ENCODE data around the gene EEF1B2. TPM values are rescaled to one million over a fixed set of nuclear protein-coding genes. Genes with fewer than 3 reads are reported as not detected.

EEF1B2 gene
- total and polyA plus RNA-seq, 2 of the 13 experiments (the other 11 are each of a cell fraction or from before 2014, with no cell fraction given), result 1,284 to 1,731 TPM

DNA sequence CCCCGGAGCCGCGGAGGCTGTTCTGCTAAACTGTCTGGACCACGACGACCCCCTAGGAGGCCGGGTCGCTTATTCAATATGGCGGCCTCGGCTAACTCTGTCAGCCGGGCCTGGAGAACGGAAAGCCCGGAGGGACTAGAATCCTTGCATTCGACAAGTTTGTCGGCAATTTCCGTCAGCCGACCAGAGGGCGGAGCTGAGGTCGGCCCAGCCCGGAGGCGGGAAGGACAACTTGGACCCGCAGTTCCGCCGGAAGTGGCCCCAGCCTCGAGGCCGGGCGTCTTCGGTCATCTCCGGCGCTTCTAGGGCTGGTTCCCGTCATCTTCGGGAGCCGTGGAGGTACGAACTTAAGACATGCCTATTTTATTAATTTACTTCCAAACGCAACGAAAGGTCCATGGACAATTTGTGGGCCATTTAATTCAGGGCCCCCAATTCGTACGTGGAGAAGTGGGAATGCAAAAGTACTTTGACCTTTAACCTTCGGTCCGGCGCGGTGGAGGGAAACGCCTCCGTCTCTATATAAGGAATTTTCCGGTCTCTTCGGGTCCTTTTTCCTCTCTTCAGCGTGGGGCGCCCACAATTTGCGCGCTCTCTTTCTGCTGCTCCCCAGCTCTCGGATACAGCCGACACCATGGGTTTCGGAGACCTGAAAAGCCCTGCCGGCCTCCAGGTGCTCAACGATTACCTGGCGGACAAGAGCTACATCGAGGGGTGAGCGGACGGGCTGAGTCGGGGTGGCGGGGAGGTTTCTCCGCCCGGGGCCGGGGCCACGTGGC, at the start of gene EEF1B2, which contains the start of gene NDUFS1 (continued):
- TF ChIP-seq, protein P1, sequence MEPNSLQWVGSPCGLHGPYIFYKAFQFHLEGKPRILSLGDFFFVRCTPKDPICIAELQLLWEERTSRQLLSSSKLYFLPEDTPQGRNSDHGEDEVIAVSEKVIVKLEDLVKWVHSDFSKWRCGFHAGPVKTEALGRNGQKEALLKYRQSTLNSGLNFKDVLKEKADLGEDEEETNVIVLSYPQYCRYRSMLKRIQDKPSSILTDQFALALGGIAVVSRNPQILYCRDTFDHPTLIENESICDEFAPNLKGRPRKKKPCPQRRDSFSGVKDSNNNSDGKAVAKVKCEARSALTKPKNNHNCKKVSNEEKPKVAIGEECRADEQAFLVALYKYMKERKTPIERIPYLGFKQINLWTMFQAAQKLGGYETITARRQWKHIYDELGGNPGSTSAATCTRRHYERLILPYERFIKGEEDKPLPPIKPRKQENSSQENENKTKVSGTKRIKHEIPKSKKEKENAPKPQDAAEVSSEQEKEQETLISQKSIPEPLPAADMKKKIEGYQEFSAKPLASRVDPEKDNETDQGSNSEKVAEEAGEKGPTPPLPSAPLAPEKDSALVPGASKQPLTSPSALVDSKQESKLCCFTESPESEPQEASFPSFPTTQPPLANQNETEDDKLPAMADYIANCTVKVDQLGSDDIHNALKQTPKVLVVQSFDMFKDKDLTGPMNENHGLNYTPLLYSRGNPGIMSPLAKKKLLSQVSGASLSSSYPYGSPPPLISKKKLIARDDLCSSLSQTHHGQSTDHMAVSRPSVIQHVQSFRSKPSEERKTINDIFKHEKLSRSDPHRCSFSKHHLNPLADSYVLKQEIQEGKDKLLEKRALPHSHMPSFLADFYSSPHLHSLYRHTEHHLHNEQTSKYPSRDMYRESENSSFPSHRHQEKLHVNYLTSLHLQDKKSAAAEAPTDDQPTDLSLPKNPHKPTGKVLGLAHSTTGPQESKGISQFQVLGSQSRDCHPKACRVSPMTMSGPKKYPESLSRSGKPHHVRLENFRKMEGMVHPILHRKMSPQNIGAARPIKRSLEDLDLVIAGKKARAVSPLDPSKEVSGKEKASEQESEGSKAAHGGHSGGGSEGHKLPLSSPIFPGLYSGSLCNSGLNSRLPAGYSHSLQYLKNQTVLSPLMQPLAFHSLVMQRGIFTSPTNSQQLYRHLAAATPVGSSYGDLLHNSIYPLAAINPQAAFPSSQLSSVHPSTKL (CRISPR knock-in tag; IDR thresholded peaks at IDR 0.05), result peak; percentile 61
- TF ChIP-seq ZBTB8A (CRISPR knock-in tag; IDR thresholded peaks at IDR 0.05; ENCODE audit: borderline replicate concordance, low read depth), result 0 out of 2 replicates have a peak, but pooled peaks have one; percentile 58
- TF ChIP-seq ZNF549 (CRISPR knock-in tag; IDR thresholded peaks at IDR 0.05), result 0 out of 2 replicates have a peak, but pooled peaks have one; percentile 64
- TF ChIP-seq, protein P2, sequence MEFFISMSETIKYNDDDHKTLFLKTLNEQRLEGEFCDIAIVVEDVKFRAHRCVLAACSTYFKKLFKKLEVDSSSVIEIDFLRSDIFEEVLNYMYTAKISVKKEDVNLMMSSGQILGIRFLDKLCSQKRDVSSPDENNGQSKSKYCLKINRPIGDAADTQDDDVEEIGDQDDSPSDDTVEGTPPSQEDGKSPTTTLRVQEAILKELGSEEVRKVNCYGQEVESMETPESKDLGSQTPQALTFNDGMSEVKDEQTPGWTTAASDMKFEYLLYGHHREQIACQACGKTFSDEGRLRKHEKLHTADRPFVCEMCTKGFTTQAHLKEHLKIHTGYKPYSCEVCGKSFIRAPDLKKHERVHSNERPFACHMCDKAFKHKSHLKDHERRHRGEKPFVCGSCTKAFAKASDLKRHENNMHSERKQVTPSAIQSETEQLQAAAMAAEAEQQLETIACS (CRISPR knock-in tag; IDR thresholded peaks at IDR 0.05), result peak; percentile 41; the same call in 1 of the 2 replicates
- 0 out of 2 replicates have a peak, but pooled peaks have one; percentile 11 for TF ChIP-seq SIX1 (CRISPR knock-in tag; IDR thresholded peaks at IDR 0.05; ENCODE audit: borderline replicate concordance)
- TF ChIP-seq HIVEP1 (CRISPR knock-in tag; IDR thresholded peaks at IDR 0.05), result peak; percentile 80
- peak; percentile 50; the same call in 1 of the 2 replicates for TF ChIP-seq ZKSCAN8 (CRISPR knock-in tag; IDR thresholded peaks at IDR 0.05; ENCODE audit: borderline replicate concordance)
- no peak for TF ChIP-seq ATM (IDR thresholded peaks at IDR 0.05; ENCODE audit: borderline replicate concordance)
- peak; percentile 55; the same call in 1 of the 2 replicates for TF ChIP-seq ZNF160 (CRISPR knock-in tag; IDR thresholded peaks at IDR 0.05)
- no peak; the same call in 1 of the 2 replicates for TF ChIP-seq KLF15 (CRISPR knock-in tag; IDR thresholded peaks at IDR 0.05; ENCODE audit: borderline replicate concordance)
- TF ChIP-seq, protein P3, sequence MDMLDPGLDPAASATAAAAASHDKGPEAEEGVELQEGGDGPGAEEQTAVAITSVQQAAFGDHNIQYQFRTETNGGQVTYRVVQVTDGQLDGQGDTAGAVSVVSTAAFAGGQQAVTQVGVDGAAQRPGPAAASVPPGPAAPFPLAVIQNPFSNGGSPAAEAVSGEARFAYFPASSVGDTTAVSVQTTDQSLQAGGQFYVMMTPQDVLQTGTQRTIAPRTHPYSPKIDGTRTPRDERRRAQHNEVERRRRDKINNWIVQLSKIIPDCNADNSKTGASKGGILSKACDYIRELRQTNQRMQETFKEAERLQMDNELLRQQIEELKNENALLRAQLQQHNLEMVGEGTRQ (IDR thresholded peaks at IDR 0.05; ENCODE audit: low read depth, low read length), result no peak
- TF ChIP-seq, protein P3 (CRISPR knock-in tag; IDR thresholded peaks at IDR 0.05; ENCODE audit: borderline replicate concordance), result peak; percentile 89
- TF ChIP-seq, protein P4, sequence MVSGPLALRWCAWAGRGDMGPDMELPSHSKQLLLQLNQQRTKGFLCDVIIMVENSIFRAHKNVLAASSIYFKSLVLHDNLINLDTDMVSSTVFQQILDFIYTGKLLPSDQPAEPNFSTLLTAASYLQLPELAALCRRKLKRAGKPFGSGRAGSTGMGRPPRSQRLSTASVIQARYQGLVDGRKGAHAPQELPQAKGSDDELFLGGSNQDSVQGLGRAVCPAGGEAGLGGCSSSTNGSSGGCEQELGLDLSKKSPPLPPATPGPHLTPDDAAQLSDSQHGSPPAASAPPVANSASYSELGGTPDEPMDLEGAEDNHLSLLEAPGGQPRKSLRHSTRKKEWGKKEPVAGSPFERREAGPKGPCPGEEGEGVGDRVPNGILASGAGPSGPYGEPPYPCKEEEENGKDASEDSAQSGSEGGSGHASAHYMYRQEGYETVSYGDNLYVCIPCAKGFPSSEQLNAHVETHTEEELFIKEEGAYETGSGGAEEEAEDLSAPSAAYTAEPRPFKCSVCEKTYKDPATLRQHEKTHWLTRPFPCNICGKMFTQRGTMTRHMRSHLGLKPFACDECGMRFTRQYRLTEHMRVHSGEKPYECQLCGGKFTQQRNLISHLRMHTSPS (CRISPR knock-in tag; IDR thresholded peaks at IDR 0.05; ENCODE audit: low read depth), result no peak
- TF ChIP-seq, protein P5, sequence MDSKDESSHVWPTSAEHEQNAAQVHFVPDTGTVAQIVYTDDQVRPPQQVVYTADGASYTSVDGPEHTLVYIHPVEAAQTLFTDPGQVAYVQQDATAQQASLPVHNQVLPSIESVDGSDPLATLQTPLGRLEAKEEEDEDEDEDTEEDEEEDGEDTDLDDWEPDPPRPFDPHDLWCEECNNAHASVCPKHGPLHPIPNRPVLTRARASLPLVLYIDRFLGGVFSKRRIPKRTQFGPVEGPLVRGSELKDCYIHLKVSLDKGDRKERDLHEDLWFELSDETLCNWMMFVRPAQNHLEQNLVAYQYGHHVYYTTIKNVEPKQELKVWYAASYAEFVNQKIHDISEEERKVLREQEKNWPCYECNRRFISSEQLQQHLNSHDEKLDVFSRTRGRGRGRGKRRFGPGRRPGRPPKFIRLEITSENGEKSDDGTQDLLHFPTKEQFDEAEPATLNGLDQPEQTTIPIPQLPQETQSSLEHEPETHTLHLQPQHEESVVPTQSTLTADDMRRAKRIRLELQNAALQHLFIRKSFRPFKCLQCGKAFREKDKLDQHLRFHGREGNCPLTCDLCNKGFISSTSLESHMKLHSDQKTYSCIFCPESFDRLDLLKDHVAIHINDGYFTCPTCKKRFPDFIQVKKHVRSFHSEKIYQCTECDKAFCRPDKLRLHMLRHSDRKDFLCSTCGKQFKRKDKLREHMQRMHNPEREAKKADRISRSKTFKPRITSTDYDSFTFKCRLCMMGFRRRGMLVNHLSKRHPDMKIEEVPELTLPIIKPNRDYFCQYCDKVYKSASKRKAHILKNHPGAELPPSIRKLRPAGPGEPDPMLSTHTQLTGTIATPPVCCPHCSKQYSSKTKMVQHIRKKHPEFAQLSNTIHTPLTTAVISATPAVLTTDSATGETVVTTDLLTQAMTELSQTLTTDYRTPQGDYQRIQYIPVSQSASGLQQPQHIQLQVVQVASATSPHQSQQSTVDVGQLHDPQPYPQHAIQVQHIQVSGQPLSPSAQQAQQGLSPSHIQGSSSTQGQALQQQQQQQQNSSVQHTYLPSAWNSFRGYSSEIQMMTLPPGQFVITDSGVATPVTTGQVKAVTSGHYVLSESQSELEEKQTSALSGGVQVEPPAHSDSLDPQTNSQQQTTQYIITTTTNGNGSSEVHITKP (CRISPR knock-in tag; IDR thresholded peaks at IDR 0.05; ENCODE audit: low read depth), result no peak; the same call in 1 of the 2 replicates
